ENCODE data around the gene WNT6. TPM values are rescaled to one million over a fixed set of nuclear protein-coding genes. Genes with fewer than 3 reads are reported as not detected.

WNT6 gene
- polyA plus RNA-seq, 1 donor: 0.12 TPM

- DNase-seq: no peak
These were observed 33.9 kb downstream of the WNT6 start for GRCh38 chr2:218893349-218894150.

GRCh38 chr2:218894151-218894879 is 34.7 kb downstream of the WNT6 start:
- no peak for DNase-seq

- DNase-seq: no peak
These were observed 35.2 kb downstream of the WNT6 start for GRCh38 chr2:218894880-218895157.

- no peak for DNase-seq
These were observed 35.7 kb downstream of the WNT6 start for GRCh38 chr2:218895326-218895725.

GRCh38 chr2:218895759-218896500 is 36.3 kb downstream of the WNT6 start:
- no peak for DNase-seq

- no peak for DNase-seq
These were observed 37.1 kb downstream of the WNT6 start for GRCh38 chr2:218896501-218897393.

- no peak for DNase-seq
These were observed 37.9 kb downstream of the WNT6 start for GRCh38 chr2:218897394-218898108.

GRCh38 chr2:218898109-218898878 is 38.7 kb downstream of the WNT6 start:
- no peak for DNase-seq

GRCh38 chr2:218899147-218899546 is 39.5 kb downstream of the WNT6 start:
- no peak for DNase-seq

- DNase-seq: no peak
These were observed 42.8 kb downstream of the WNT6 start for GRCh38 chr2:218902427-218902826.

- DNase-seq: no peak
These were observed 44.6 kb downstream of the WNT6 start for GRCh38 chr2:218904176-218904575.

- peak; percentile 88 for DNase-seq
These were observed 49.4 kb downstream of the WNT6 start for GRCh38 chr2:218908721-218909619.

GRCh38 chr2:218910741-218911140 is 51.1 kb downstream of the WNT6 start:
- no peak for DNase-seq

GRCh38 chr2:218920504-218920903 is 60.9 kb downstream of the WNT6 start:
- no peak for DNase-seq

Other genes with a start within 250 kb of the WNT6 start
- gene ZNF142, start 200.2 kb upstream of the WNT6 start, polyA plus RNA-seq (ENCODE audit: insufficient read length): 20.3 TPM
- gene BCS1L, start 200.1 kb upstream of the WNT6 start, polyA plus RNA-seq (ENCODE audit: insufficient read length): 58.6 TPM
- gene RNF25, start 187.8 kb upstream of the WNT6 start, polyA plus RNA-seq (ENCODE audit: insufficient read length): 50.9 TPM
- gene STK36, start 187.7 kb upstream of the WNT6 start, polyA plus RNA-seq (ENCODE audit: insufficient read length): 115 TPM
- gene TTLL4, start 149.0 kb upstream of the WNT6 start, polyA plus RNA-seq (ENCODE audit: insufficient read length): 47.2 TPM
- gene CYP27A1, start 77.7 kb upstream of the WNT6 start, polyA plus RNA-seq (ENCODE audit: insufficient read length): 49.7 TPM
- gene PRKAG3, start 28.0 kb upstream of the WNT6 start, polyA plus RNA-seq (ENCODE audit: insufficient read length): 0.15 TPM
- gene WNT10A, start 21.0 kb downstream of the WNT6 start, polyA plus RNA-seq (ENCODE audit: insufficient read length): 0.45 TPM
- gene CDK5R2, start 99.9 kb downstream of the WNT6 start, polyA plus RNA-seq (ENCODE audit: insufficient read length): not detected
- not detected for gene FEV, start 125.4 kb downstream of the WNT6 start, polyA plus RNA-seq (ENCODE audit: insufficient read length)
- gene CRYBA2, start 133.6 kb downstream of the WNT6 start, polyA plus RNA-seq (ENCODE audit: insufficient read length): not detected
- gene CFAP65, start 181.7 kb downstream of the WNT6 start, polyA plus RNA-seq (ENCODE audit: insufficient read length): 0.28 TPM
- 1.7 TPM for gene IHH, start 201.1 kb downstream of the WNT6 start, polyA plus RNA-seq (ENCODE audit: insufficient read length)

Measured in left kidney (tissue), 2 donors.